PFSK-1 (cell line): ENCODE data around the gene PLEKHG2.

Experiments used
- POLR2AphosphoS5 ChIP-seq: IDR thresholded peaks from 2 replicates; pipeline ENCODE4 v1.6.1; 2012; ENCODE audit warnings: low read depth, mild to moderate bottlenecking, control low read depth, low read length, moderate library complexity
- TAF1 ChIP-seq: IDR thresholded peaks from 2 replicates; pipeline ENCODE4 v1.6.1; 2012; ENCODE audit warnings: low read length, control low read depth, borderline replicate concordance; ENCODE audit not compliant: insufficient read depth

- no peak for TF ChIP-seq POLR2AphosphoS5
- TF ChIP-seq TAF1, result no peak
Measured at GRCh38 chr19:39474139-39474620, 61.7 kb downstream of the PLEKHG2 start.
